Measurements from ENCODE around the gene NME9. TPM values are rescaled to one million over a fixed set of nuclear protein-coding genes. Genes with fewer than 3 reads are reported as not detected.

Gene NME9
- polyA plus RNA-seq, 5 donors, result 2.3 to 5.6 (median 3.8) TPM

DNA sequence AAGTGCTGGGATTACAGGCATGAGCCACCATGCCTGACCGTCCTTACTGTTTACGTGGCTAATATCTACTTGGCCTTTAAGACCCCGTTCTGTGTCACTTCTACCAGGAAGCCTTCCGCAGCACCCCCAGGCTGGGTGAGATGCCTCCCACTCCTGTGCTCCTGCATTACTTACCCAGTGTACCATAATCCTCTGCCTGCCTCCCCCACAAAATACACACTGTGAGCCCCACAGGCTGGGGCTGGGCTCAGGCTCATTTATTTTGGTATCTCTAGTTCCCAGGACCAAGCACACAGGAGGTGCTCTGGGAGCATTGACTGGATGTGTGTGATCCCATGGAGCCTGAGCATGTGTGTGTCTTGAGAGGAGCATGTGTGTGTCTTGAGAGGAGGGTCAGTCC, 33.7 kb upstream of the NME9 start:
- no peak for DNase-seq

DNA sequence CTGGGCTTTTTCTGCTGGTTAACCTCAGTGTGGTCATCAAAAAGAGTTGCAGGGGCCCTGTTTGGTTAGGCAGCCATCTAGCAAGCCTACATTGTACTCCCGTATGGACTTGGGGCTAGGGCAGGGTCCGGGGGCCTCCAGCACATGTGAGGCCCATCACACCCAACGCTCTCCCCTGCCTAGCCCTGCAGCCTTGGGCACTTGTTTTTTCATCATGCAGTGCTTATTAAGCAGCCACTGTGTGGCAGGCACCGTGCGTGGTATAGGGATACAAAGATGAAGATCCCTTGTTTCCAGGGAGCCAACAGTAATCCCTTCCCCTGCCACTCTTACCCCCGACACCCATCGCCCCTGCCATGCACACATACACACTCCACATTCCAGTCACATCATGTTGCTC, 32.9 kb upstream of the NME9 start:
- no peak for DNase-seq

- no peak for DNase-seq
These were observed 31.9 kb upstream of the NME9 start for GRCh38 chr3:138361561-138361971.

- no peak for DNase-seq
These were observed 31.3 kb upstream of the NME9 start for GRCh38 chr3:138360869-138361525.

DNA sequence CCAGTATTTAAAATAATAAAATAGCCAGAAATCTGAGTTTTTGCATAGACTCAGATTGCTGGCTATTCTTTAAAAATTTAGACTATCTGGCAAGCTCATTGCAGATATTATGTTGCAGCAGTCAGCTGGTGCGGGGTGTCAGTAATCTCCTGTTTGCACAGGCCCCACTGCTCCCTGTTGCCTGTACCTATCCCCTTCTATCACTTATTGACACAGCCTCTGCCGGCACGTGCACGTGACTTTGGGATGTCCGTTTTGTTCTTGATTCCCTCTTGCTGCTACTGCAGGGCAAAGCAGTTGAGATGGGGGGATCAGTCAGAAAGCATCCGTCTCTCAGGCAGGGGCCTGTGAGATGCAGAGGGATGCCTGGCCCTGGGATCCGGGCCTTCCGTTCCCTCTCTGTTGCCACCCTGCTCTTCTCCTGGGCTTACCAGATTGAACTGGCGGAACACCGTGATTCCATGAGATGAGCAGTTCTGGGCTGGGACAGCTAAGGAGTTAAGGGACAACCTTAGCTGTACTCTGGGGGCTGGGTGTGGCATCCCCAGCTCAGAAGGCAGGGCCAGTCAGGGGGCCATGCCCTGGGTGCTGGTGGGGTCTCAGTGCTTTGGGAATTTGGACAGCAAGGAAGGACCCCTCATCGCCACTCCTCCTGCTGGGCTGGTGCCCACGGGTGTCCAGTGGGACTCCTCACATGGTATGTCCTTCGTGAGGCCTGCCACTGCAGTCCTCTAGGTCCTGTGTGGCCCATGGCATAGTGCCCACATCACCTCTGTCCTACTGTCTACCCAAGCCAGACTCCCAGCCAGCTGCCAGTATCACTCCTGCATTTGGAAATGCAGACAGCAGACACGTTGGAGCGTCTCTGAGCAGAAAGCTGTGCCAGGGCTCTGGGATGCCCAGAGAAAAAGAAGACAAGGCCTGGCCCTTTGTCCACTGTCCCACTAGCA, 30.5 kb upstream of the NME9 start:
- no peak for DNase-seq

GRCh38 chr3:138359148-138359918, 29.7 kb upstream of the NME9 start:
- DNase-seq, result no peak

- DNase-seq, result no peak
These were observed 27.2 kb upstream of the NME9 start for GRCh38 chr3:138356730-138357405.

DNA sequence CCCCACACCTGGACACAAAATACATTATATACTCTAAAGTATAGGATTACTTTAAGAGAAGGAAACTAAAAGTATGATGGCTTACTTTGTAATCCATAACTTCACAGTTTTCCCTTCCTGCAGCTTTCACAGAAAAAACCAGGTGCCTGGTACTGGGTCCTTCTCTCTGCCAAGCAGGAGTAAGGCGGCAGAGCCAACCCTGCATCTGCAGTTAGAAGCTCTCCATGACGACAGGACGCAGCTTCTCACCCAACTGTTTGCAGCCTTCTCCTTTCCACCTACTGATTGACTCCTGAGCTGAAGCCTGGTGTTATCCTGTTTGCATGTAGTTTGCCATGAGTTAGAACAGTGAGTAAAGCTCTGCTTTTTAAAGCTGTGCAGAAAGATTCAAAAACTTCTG, 25.4 kb upstream of the NME9 start:
- no peak for DNase-seq

- DNase-seq, result no peak
These were observed 24.7 kb upstream of the NME9 start for GRCh38 chr3:138354376-138354775.

GRCh38 chr3:138351916-138352550, 22.4 kb upstream of the NME9 start:
- DNase-seq, result no peak

- DNase-seq, result no peak
These were observed 21.5 kb upstream of the NME9 start for GRCh38 chr3:138351151-138351550.

GRCh38 chr3:138349926-138350665, 20.4 kb upstream of the NME9 start:
- DNase-seq, result no peak

DNA sequence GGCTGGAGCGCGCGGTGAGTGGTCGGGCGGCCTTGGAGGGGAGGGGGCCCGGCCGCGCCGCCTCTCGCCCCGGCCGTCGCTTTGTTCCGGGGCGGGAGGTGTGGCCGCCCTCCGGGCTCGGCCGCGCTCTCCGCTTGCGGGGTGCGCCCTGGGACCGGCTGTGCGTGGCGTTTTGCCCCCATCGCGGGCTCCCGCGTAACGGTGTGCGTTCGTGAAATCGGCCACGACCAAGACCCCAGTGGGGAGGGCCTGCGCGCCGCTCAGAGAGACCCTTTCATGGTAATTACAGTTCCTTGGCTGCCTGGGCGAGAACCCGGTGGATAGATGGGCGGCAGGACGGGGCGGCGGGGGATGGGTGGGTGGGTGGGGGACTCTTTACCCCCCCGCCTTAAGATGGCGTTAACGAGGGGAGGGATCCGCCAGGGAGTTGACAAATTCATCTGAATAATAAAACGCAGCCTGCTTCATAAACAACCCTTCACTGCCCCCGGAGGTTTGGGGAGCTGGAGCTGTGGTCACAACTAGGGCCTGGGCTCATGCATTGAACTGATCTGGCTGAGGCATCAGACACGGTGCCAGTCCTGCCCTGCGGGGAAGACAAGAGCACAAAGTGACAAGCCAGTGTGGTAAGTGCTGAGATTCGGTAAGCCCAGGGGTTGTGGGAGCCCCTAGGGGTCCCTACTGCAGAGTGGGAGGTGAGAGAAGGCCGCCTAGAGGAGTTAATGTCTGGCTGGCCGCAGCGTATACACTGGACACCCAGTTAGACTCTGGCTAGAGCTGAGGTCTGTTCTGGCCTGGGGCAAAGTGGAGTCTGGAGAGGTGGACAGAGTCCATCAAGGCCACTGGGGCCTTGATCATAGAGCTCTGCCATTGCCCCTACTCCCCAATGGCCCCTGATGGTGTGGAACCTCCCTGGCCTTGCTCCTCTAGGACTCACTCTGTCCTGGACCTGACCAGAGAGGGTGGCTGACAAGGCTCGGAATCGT, 19.4 kb upstream of the NME9 start:
- DNase-seq, result peak in 1 of 2 donors; percentile 33

GRCh38 chr3:138347960-138348753, 18.5 kb upstream of the NME9 start, which contains the start of gene MRAS:
MRAS (plus strand) TSS chr3:138348579; CDS start chr3:138372884, 24,305 bp downstream.
- peak; percentile 69 to 72 for DNase-seq

- DNase-seq, result no peak
These were observed 15.1 kb upstream of the NME9 start for GRCh38 chr3:138344754-138345153.

DNA sequence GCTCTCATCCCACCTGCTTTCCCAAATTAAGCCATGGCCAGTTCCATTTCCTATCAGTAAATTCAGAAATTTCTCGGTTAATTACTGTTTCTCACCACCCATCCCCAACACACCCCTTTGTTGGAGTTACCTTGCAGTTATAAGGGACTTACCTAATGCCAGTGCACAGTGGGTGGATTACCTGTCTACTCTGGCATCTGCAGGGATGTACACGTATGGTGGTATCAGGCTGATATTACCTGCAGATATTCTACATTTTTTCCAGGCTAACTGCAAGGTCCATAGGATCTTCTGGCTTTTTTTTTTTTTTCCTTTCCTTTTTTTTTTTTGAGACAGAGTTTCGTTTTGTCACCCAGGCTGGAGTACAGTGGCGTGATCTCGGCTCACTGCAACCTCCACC, 10.9 kb upstream of the NME9 start:
- no peak for DNase-seq

GRCh38 chr3:138338811-138339210, 9.2 kb upstream of the NME9 start:
- no peak for DNase-seq

GRCh38 chr3:138338244-138338643, 8.6 kb upstream of the NME9 start:
- DNase-seq, result no peak
